Upper lobe of left lung (tissue), 6 donors: ENCODE results near the gene RBM39. TPM values are rescaled to one million over a fixed set of nuclear protein-coding genes. Genes with fewer than 3 reads are reported as not detected.
A peak's percentile ranks its signal among the peaks of the same experiment; 100 is the strongest.

Experiments used
- ATAC-seq, 2 donors: fragments of 200-7000 bp; cut with Tn5 transposase; one replicate each; pipeline ENCODE4 v1.9.1; 2022; ENCODE audit warnings: mild to moderate bottlenecking in 2 of 2, moderate library complexity in 2 of 2; ENCODE audit not compliant: low FRiP score in 2 of 2
- DNase-seq, 2 donors: peaks; one replicate each; pipeline ENCODE4 v3.0.0-alpha.2; 2019 to 2020
- H3K27ac ChIP-seq, 4 donors: fragments of 200-600 bp; sonication (generic); one replicate each; pipeline ENCODE4 v1.5.1; 2016 to 2019
- H3K27me3 ChIP-seq, 4 donors: fragments of 200-600 bp; sonication (generic); one replicate each; pipeline ENCODE4 v1.5.1; 2017 to 2019
- H3K36me3 ChIP-seq, 4 donors: fragments of 200-600 bp; sonication (generic); one replicate each; pipeline ENCODE4 v1.5.1; 2016 to 2019
- H3K4me1 ChIP-seq, 4 donors: fragments of 200-600 bp; sonication (generic); one replicate each; pipeline ENCODE4 v1.5.1; 2018 to 2019
- H3K4me3 ChIP-seq, 4 donors: fragments of 200-600 bp; sonication (generic); one replicate each; pipeline ENCODE4 v1.5.1; 2017 to 2019; ENCODE audit warnings: mild to moderate bottlenecking in 2 of 4, moderate library complexity in 1 of 4
- H3K9me3 ChIP-seq, 4 donors: fragments of 200-600 bp; sonication (generic); one replicate each; pipeline ENCODE4 v1.5.1; 2018 to 2019
- EP300 ChIP-seq, 4 donors: sonication (generic); formaldehyde crosslinking; IDR thresholded peaks; one replicate each; pipeline ENCODE4 v1.5.1; 2017; ENCODE audit warnings: antibody characterized with exemption in 4 of 4, control low read depth in 2 of 4
- POLR2A ChIP-seq, 4 donors: fragments of 450-650 bp; IDR thresholded peaks; one replicate each; pipeline ENCODE4 v1.5.1; 2016 to 2017; ENCODE audit warnings: antibody characterized with exemption in 4 of 4, mild to moderate bottlenecking in 2 of 4
- POLR2AphosphoS5 ChIP-seq, 2 donors: sonication (generic); formaldehyde crosslinking; IDR thresholded peaks; one replicate each; pipeline ENCODE4 v1.5.1; 2017; ENCODE audit warnings: antibody characterized with exemption in 2 of 2
- WGBS, 2 donors: methylation state at CpG; one replicate each; pipeline ENCODE4 v1.1.5; 2017 to 2018; 5-methylcytosine and 5-hydroxymethylcytosine counted together
- total RNA-seq, 6 donors: library from RNA; depleted of rRNA in 4 of 6; stranded (reverse); fragments of >200 nt in 4 of 6; gene quantifications; one replicate each; pipeline versions ENCODE4 v1.1.0 to v1.2.1, GENCODE V29; 2016 to 2021
- TF ChIP-seq, protein P1 (sequence below), 6 experiments: fragments of 450-650 bp in 4 of 6; fragments of 200-600 bp in 2 of 6; sonication (generic) in 2 of 6; IDR thresholded peaks; one replicate each; pipeline ENCODE4 v1.5.1; 2016 to 2019; ENCODE audit warnings: antibody characterized with exemption in 6 of 6
- donor health status: DM: no; HTN: no; CAD: no; lungs with moderate emphysema.
- donor health status: DM: no; HTN: yes; CAD: no; lungs with severe emphysema.

RBM39 gene
- total RNA-seq, 6 donors from 2014 or later, result 220 to 925 (median 266) TPM

DNA sequence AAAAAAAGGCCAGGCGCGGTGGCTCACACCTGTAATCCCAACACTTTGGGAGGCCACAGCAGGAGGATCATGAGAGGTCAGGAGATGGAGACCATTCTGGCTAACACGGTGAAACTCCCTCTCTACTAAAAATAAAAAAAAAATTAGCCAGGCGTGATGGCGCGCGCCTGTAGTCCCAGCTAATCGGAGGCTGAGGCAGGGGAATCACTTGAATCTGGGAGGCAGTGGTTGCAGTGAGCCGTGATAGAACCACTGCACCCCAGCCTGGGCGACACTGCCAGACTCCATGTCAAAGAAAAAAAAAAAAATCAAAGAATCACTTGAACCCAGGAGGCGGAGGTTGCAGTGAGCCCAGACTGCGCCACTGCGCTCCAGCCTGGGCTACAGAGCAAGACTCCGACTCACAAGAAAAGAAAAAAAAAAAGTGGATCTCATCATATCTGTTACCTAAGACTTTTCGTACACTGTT, 4.2 kb downstream of the RBM39 start:
- H3K27ac ChIP-seq, result no peak overlapping the region
- peaks cover 62 to 77% (median 67%) of the 10 kb centered on the region in 4 donors for H3K4me1 ChIP-seq
- peaks cover 37 to 78% (median 62%) of the 10 kb centered on the region in 4 donors for H3K36me3 ChIP-seq
- no peak overlapping the region for H3K4me3 ChIP-seq
- no peaks in the 10 kb centered on the region for H3K9me3 ChIP-seq
- H3K27me3 ChIP-seq, result no peaks in the 10 kb centered on the region
- peak in 1 of 2 donors; percentile 22 for DNase-seq
- WGBS, 2 donors, result 94 to 95% methylated on average over 15 of the region's 15 CpGs
- TF ChIP-seq POLR2AphosphoS5 (IDR thresholded peaks at IDR 0.05) (no peak), POLR2A (IDR thresholded peaks at IDR 0.05) (no peak)
- TF ChIP-seq, protein P1, sequence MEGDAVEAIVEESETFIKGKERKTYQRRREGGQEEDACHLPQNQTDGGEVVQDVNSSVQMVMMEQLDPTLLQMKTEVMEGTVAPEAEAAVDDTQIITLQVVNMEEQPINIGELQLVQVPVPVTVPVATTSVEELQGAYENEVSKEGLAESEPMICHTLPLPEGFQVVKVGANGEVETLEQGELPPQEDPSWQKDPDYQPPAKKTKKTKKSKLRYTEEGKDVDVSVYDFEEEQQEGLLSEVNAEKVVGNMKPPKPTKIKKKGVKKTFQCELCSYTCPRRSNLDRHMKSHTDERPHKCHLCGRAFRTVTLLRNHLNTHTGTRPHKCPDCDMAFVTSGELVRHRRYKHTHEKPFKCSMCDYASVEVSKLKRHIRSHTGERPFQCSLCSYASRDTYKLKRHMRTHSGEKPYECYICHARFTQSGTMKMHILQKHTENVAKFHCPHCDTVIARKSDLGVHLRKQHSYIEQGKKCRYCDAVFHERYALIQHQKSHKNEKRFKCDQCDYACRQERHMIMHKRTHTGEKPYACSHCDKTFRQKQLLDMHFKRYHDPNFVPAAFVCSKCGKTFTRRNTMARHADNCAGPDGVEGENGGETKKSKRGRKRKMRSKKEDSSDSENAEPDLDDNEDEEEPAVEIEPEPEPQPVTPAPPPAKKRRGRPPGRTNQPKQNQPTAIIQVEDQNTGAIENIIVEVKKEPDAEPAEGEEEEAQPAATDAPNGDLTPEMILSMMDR (IDR thresholded peaks at IDR 0.05), result no peak
- ATAC-seq, result no peak

GRCh38 chr20:35735826-35736470, 6.1 kb downstream of the RBM39 start:
- Histone ChIP-seq H3K4me3 (no peak overlapping the region), H3K4me1 (peaks cover 70 to 97% (median 82%) of the 10 kb centered on the region in 4 donors), H3K27me3 (no peaks in the 10 kb centered on the region), H3K9me3 (no peaks in the 10 kb centered on the region), H3K27ac (no peak overlapping the region), H3K36me3 (peaks cover 44 to 98% (median 81%) of the 10 kb centered on the region in 4 donors)
- TF ChIP-seq EP300 (IDR thresholded peaks at IDR 0.05), result no peak
- TF ChIP-seq, protein P1 (IDR thresholded peaks at IDR 0.05), result no peak
- no peak for TF ChIP-seq POLR2AphosphoS5 (IDR thresholded peaks at IDR 0.05)
- TF ChIP-seq POLR2A (IDR thresholded peaks at IDR 0.05), result no peak
- WGBS, 2 donors, result 51 to 54% methylated on average over 7 of the region's 7 CpGs
- no peak for ATAC-seq
- no peak for DNase-seq

DNA sequence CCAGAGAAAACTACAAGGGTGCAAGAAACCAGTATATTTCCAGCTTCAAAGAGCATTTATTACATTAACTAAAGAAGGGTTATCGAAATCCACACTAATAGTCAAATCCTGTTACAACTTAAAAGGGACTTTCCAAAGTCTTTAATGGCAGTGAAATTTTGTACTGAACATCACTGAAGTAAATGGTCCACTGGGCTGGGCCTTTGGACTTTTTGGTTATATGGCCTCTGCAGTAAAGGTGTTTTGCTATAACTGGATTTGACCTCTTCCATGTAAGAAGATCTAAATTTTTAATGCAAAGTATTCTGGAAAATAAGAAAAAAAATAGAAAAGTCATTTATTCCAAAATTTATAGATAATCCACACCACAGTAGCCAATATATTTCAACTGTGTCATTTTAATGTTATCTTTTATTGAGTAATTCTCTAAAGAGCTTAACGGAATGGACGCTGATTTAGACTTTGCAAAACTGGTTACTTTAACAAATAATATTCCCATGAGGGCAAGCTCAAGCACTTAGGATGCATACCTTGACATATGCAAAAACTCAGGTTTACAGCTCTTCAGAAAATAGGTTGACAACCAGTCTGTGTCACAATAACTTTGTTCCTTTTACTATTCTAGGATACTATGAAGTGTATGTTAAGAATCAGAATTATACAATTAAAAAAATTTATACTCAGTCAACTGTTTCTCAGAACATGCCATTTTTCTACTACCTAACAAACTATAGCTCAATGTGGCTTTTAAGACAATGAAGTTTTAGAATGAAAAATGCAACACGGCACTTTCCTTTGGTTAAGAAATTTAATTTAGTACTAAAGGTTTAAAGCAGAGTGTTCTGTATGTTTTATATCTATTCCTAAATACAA, 7.0 kb downstream of the RBM39 start:
- H3K4me1 ChIP-seq, result peaks cover 71 to 99% (median 85%) of the 10 kb centered on the region in 4 donors
- no peaks in the 10 kb centered on the region for H3K27me3 ChIP-seq
- H3K9me3 ChIP-seq, result no peaks in the 10 kb centered on the region
- TF ChIP-seq POLR2A (IDR thresholded peaks at IDR 0.05) (no peak), EP300 (IDR thresholded peaks at IDR 0.05) (no peak), POLR2AphosphoS5 (IDR thresholded peaks at IDR 0.05) (no peak)
- TF ChIP-seq, protein P1 (IDR thresholded peaks at IDR 0.05), result no peak
- DNase-seq (no peak), ATAC-seq (no peak)
- H3K36me3 ChIP-seq, result peaks cover 51 to 100% (median 86%) of the 10 kb centered on the region in 4 donors
- no peak overlapping the region for H3K4me3 ChIP-seq
- WGBS, 2 donors, result 67 to 69% methylated on average over 4 of the region's 4 CpGs
- H3K27ac ChIP-seq, result no peak overlapping the region

- Histone ChIP-seq H3K4me3 (no peak overlapping the region), H3K4me1 (peaks cover 66 to 99% (median 83%) of the 10 kb centered on the region in 4 donors), H3K36me3 (peaks cover 52 to 100% (median 87%) of the 10 kb centered on the region in 4 donors), H3K27ac (no peak overlapping the region), H3K9me3 (no peaks in the 10 kb centered on the region), H3K27me3 (no peaks in the 10 kb centered on the region)
- TF ChIP-seq POLR2AphosphoS5 (IDR thresholded peaks at IDR 0.05) (no peak), POLR2A (IDR thresholded peaks at IDR 0.05) (no peak), EP300 (IDR thresholded peaks at IDR 0.05) (no peak)
- TF ChIP-seq, protein P1 (IDR thresholded peaks at IDR 0.05), result no peak
- no peak for DNase-seq
- ATAC-seq, result no peak
Observed at GRCh38 chr20:35734374-35734773, 7.7 kb downstream of the RBM39 start.
